ENCODE results near the gene DQX1. TPM values are rescaled to one million over a fixed set of nuclear protein-coding genes. Genes with fewer than 3 reads are reported as not detected.

Gene DQX1
- total and polyA plus RNA-seq, 9 of the 15 experiments (the other 6 are each of a cell fraction or from before 2014, with no cell fraction given), result 0.04 to 0.38 (median 0.18) TPM; not detected in 1

GRCh38 chr2:74482801-74483674 is 43.0 kb downstream of the DQX1 start, which contains the start of the genes CCDC142 and TTC31 (continued):
- no peak for TF ChIP-seq ZBTB5 (IDR thresholded peaks at IDR 0.05)
- TF ChIP-seq HOMEZ (CRISPR knock-in tag; IDR thresholded peaks at IDR 0.05), result no peak
- TF ChIP-seq ZBTB7A (IDR thresholded peaks at IDR 0.05; ENCODE audit: borderline replicate concordance, control insufficient read depth, low read depth, low read length), result 0 out of 2 replicates have a peak, but pooled peaks have one; percentile 15
- no peak for TF ChIP-seq ZNF644 (tag; IDR thresholded peaks at IDR 0.05; ENCODE audit: low read depth)
- TF ChIP-seq E2F1 (CRISPR knock-in tag; IDR thresholded peaks at IDR 0.05), result no peak; the same call in 1 of the 2 replicates
- TF ChIP-seq NFRKB (IDR thresholded peaks at IDR 0.05; ENCODE audit: low read depth), result peak; percentile 95
- TF ChIP-seq BRF1 (IDR thresholded peaks at IDR 0.05; ENCODE audit: borderline replicate concordance, extremely low read depth, insufficient read length), result no peak
- no peak for TF ChIP-seq ZNF318 (IDR thresholded peaks at IDR 0.05; ENCODE audit: borderline replicate concordance in 1 of 2, low read depth in 1 of 2)
- TF ChIP-seq ZBTB49 (CRISPR knock-in tag; IDR thresholded peaks at IDR 0.05; ENCODE audit: borderline replicate concordance), result no peak

Data from K562 (cell line).